NCI-H226 (cell line): ENCODE results near the gene CCR4.
"Not testable (repeated sequence)": the region's sequence is repeated elsewhere in the genome, so short reads cannot be mapped to it uniquely, and the experiment has no call there.

ENCODE experiments used
- DNase-seq: peaks from one replicate; pipeline ENCODE4 v3.0.0-alpha.2; 2015

CCR4 gene

GRCh38 chr3:32951410-32951811 lies at the start of gene CCR4:
Gene CCR4 (plus strand): TSS chr3:32951644. CDS start chr3:32953423, 1,779 bp downstream.
- no peak for DNase-seq

DNA sequence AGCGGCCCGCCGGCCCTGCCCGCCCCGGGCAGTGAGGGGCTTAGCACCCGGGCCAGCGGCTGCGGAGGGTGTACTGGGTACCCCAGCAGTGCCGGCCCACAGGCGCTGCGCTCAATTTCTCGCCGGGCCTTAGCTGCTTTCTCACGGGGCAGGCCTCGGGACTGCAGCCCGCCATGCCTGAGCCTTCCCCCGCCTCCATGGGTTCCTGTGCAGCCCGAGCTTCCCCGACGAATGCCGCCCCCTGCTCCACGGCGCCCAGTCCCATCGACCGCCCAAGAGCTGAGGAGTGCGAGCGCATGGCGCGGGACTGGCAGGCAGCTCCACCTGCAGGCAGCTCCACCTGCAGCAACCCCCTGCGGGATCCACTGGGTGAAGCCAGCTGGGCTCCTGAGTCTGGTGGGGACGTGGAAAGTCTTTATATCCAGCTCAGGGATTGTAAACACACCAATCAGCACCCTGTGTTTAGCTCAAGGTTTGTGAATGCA lies 48.5 kb upstream of the CCR4 start:
- not testable (repeated sequence) for DNase-seq

GRCh38 chr3:32903953-32904352 lies 47.5 kb upstream of the CCR4 start:
- no peak for DNase-seq

DNA sequence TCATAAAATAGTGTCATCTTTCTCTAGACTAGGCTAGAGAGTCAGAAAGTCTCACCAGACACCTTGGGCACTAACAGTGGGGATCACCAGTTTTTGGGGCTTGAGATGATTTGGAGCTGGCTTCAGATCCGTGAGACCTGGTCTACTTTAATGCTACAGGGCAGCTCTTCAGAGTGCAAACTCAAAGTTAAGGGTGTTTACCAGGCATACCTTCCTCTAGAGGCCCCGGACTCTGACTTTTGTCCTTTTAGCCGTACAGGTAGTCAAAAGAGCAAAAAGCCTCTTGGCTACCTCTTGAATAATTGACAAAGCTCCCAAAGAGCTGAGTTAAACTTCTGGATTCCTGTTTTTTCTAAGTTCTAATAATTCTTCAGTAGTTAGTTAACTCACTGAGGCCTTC lies 41.4 kb upstream of the CCR4 start:
- DNase-seq, result no peak

DNA sequence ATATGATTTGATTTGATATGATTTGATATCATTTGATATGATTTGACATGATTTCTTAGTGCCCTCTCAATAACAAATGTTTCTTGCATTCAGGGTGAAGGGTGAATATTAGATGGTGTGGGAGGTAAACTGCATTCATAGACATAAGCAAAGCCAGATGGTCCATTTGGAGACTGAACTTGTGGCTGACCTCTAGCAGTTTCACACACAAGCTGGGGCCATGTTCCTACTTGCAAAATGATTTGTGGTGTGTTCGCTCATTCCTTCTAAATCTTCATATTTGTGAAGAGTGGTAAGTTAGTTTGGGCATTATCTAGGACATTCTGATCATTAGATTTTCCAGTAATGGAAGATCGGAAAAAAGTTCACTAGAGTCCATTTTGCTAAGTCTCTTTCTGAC lies 40.5 kb upstream of the CCR4 start:
- DNase-seq, result no peak

DNA sequence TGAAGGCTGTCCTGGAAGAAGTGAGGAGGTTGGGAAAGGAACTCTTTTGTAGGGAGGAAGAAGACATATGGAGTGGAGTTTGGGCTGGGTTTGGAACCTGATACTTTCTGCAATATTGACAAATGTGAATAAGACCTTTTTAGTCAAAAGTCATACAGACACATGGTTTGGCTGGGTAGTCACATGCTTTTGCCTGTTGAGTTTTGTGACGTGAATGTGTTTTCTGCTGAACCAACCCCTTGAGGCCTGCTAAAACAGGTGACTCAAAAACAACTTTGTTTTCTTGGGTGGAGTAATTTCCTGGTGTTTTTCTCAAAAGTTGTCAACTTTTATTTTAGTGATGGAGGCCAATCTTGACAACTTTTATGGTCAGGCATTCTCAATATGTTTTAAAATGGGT lies 39.4 kb upstream of the CCR4 start:
- DNase-seq, result no peak

GRCh38 chr3:32913790-32914446 lies 37.5 kb upstream of the CCR4 start:
- DNase-seq, result peak; percentile 51

DNA sequence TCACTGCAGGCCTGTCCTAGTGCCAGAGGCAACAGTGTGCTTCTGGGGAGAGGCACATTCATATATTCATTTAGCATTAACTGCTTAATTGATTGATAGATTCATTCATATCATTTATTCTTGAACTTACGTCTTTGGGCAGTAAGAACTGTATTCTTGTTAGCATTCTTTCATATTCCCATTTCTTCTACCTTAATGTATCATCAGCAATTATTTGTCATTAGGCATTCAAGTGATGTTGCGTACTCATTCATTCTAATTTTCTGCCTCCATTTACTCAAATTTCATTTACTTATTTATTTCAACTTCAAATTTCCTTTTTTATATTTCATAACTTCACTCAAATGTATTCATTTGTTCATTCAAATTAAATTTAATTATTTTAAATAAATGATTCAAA lies 31.5 kb upstream of the CCR4 start:
- no peak for DNase-seq

- no peak for DNase-seq
Measured at GRCh38 chr3:32922078-32922477, 29.4 kb upstream of the CCR4 start.

DNA sequence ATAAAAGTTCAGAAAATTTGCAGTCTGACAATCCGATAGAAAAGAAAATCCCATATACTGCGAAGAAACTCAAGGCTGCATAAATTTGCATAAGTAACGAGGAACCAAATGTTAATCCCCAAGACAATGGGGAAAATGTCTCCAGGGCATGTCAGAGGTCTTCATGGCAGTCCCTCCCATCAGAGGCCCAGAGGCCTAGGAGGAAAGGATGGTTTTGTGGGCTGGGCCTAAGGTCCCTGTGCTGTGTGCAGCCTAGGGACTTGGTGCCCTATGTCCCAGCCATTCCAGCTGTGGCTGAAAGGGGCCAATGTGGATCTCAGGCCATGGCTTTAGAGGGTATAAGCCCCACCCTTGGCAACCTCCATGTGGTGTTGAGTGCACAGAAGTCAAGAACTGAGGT lies 21.3 kb upstream of the CCR4 start:
- DNase-seq, result no peak

- not testable (repeated sequence) for DNase-seq
Measured at GRCh38 chr3:32931273-32931672, 20.2 kb upstream of the CCR4 start.

DNA sequence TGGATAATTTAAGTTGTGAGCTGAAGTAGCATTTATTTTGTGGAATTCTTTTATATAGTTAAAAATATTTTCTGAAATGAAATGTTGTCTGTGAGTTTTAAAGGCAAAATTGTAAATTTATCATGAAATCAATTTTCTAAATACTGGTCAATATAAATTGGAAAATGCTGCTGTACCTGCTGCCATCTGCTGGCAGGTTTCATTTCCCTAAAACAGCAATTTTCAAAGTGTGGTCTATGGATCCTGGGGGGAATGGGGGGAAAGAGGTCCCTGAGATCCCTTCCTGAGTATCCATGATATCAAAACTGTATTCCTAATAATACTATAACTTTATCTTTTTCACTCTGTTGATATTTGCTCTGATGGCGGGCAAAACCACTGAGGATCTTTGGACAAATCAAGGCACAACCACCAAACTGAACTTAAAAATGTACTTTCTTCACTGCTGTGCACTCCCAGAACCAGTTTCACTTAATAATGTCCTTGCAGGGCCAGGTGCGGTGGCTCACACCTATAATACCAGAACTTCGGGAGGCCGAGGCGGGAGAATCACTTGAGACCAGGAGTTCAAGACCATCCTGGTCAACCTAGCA lies 17.2 kb upstream of the CCR4 start:
- no peak for DNase-seq

GRCh38 chr3:32937331-32937730 lies 14.1 kb upstream of the CCR4 start:
- DNase-seq, result no peak

DNA sequence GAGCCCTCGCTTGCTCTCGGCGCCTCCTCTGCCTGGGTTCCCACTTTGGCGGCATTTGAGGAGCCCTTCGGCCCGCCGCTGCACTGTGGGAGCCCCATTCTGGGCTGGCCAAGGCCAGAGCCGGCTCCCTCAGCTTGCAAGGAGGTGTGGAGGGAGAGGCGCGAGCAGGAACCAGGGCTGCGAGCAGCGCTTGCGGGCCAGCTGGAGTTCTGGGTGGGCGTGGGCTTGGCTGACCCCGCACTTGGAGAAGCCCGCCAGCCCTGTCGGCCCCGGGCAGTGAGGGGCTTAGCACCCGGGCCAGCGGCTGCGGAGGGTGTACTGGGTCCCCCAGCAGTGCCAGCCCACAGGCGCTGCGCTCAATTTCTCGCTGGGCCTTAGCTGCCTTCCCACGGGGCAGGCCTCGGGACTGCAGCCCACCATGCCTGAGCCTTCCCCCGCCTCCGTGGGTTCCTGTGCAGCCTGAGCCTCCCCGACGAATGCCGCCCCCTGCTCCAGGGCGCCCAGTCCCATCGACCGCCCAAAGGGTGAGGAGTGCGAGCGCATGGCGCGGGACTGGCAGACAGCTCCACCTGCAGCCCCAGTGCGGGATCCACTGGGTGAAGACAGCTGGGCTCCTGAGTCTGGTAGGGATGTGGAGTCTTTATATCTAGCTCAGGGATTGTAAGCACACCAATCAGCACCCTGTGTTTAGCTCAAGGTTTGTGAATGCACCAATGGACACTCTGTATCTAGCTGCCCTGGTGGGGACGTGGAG lies 11.7 kb upstream of the CCR4 start:
- DNase-seq, result not testable (repeated sequence)

- no peak for DNase-seq
Measured at GRCh38 chr3:32940726-32941125, 10.7 kb upstream of the CCR4 start.

GRCh38 chr3:32945136-32945535 lies 6.3 kb upstream of the CCR4 start:
- DNase-seq, result peak; percentile 42

DNA sequence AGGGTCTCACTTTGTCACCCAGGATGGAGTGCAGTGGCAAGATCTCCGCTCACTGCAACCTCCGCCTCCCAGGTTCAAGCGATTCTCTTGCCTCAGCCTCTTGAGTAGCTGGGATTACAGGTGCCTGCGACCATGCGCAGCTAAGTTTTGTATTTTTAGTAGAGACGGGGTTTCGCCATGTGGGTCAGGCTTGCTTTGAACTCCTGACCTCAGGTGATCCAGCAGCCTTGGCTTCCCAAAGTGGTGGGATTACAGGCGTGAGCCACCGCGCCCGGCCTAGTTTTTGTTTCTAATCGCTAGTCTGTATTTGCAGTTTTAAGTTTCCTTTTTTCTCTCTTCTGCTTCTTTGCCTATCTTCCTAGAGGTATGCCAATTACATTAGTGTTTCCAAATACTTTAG lies 5.8 kb upstream of the CCR4 start:
- not testable (repeated sequence) for DNase-seq

- DNase-seq, result no peak
Measured at GRCh38 chr3:32946973-32947788, 4.3 kb upstream of the CCR4 start.

GRCh38 chr3:32947789-32948238 lies 3.6 kb upstream of the CCR4 start:
- peak; percentile 56 for DNase-seq

GRCh38 chr3:32948625-32949445 lies 2.6 kb upstream of the CCR4 start:
- no peak for DNase-seq

DNA sequence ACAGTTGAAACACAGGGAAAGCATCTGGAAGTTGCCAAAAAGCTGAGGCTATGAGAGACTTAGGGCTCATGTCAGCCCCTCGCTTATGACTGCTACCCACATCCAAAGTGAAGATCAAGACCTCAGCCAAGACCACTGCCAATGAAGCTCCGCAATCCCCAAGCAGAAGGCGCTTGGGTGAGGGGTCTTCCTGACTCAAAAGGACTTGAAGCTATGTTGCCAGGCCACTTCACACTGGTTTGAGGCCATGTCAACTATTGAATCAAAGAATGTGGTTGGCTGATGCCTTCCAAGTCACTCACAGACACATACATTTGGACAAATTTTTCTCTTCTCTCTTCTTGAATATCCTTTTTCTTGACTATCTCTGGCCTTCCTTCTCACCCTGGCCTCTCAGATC lies 928 bp upstream of the CCR4 start:
- DNase-seq, result no peak
